H1 (cell line): ENCODE results near the gene PTPRG. TPM values are rescaled to one million over a fixed set of nuclear protein-coding genes. Genes with fewer than 3 reads are reported as not detected.

Source experiments
- CTCF ChIA-PET: fragments of 300-600 bp; sonication (Branson Sonifier 250); formaldehyde crosslinking; loops from one replicate; lab custom pipeline; 2021; ENCODE audit not compliant: partially characterized antibody; lab: Charles Lee
- POLR2A ChIA-PET: fragments of 300-600 bp; sonication (Branson Sonifier 250); formaldehyde crosslinking; loops from one replicate; lab custom pipeline; 2021; ENCODE audit warnings: inconsistent platforms; ENCODE audit not compliant: partially characterized antibody; lab: Charles Lee
- DNase-seq, 2 experiments: peaks; one replicate each; pipeline versions ENCODE4 v3.0.0 to v3.0.0-alpha.2; 2010 to 2022; ENCODE audit warnings: low spot score in 2 of 2, low read depth in 1 of 2, mixed read lengths in 1 of 2
- FAIRE-seq: peaks from 2 replicates; lab custom pipeline; 2011; peaks lifted over from hg19 to GRCh38; lab: Jason Lieb, UNC
- H2AFZ ChIP-seq: 2 replicates; pipeline ENCODE4 v1.8.1; 2012; ENCODE audit warnings: low read length, inconsistent platforms
- H2AK5ac ChIP-seq: 2 replicates; pipeline ENCODE4 v1.6.1; 2013; ENCODE audit warnings: low read depth, low read length
- H2BK120ac ChIP-seq: replicated peaks from 2 replicates; pipeline ENCODE3; 2013; ENCODE audit warnings: low read depth, low read length, inconsistent platforms
- H2BK12ac ChIP-seq: 2 replicates; pipeline ENCODE4 v1.6.1; 2013; ENCODE audit warnings: low read depth, low read length
- H2BK15ac ChIP-seq: 2 replicates; pipeline ENCODE4 v1.6.1; 2013; ENCODE audit warnings: low read length
- H2BK20ac ChIP-seq: 2 replicates; pipeline ENCODE4 v1.6.1; 2013; ENCODE audit warnings: low read length
- H2BK5ac ChIP-seq: 2 replicates; pipeline ENCODE4 v1.6.1; 2013; ENCODE audit warnings: low read depth, low read length
- H3K14ac ChIP-seq: 2 replicates; pipeline ENCODE4 v1.6.1; 2013; ENCODE audit warnings: inconsistent platforms; ENCODE audit not compliant: insufficient read length
- H3K18ac ChIP-seq: 2 replicates; pipeline ENCODE4 v1.6.1; 2013; ENCODE audit warnings: low read length; ENCODE audit errors: extremely low read depth
- H3K23ac ChIP-seq: 2 replicates; pipeline ENCODE4 v1.6.1; 2013; ENCODE audit warnings: inconsistent platforms; ENCODE audit not compliant: insufficient read length
- H3K23me2 ChIP-seq: 2 replicates; pipeline ENCODE4 v1.6.1; 2013; ENCODE audit warnings: low read depth, low read length
- H3K27ac ChIP-seq: 2 replicates; pipeline ENCODE4 v1.6.1; 2011; ENCODE audit warnings: low read depth, low read length, inconsistent platforms
- H3K27me3 ChIP-seq, 4 experiments: replicated peaks in 1 of 4; 1 replicate in 1 of 4; 2 replicates in 3 of 4; pipeline versions ENCODE4 v1.6.1 to v1.8.1; 2011 to 2013; ENCODE audit warnings: low read length in 3 of 4, mild to moderate bottlenecking in 3 of 4, inconsistent platforms in 2 of 4, mixed read lengths in 2 of 4, moderate library complexity in 1 of 4; ENCODE audit not compliant: control insufficient read depth in 3 of 4, insufficient read depth in 3 of 4; ENCODE audit errors: extremely low read depth in 1 of 4
- H3K36me3 ChIP-seq, 4 experiments: 2 replicates each; pipeline versions ENCODE4 v1.6.1 to v1.8.1; 2011 to 2013; ENCODE audit warnings: mild to moderate bottlenecking in 4 of 4, low read length in 3 of 4, moderate library complexity in 2 of 4, control low read depth in 1 of 4, inconsistent platforms in 1 of 4; ENCODE audit not compliant: insufficient read depth in 4 of 4, control insufficient read depth in 2 of 4
- H3K4ac ChIP-seq: replicated peaks from 2 replicates; pipeline ENCODE3; 2013; ENCODE audit warnings: low read length, low read depth, mixed read lengths, inconsistent platforms; ENCODE audit not compliant: insufficient read length
- H3K4me1 ChIP-seq, 4 experiments: replicated peaks in 1 of 4; 1 replicate in 1 of 4; 2 replicates in 3 of 4; pipeline versions ENCODE4 v1.6.1 to v1.8.1; 2011 to 2013; ENCODE audit warnings: low read length in 3 of 4, inconsistent platforms in 2 of 4, mixed read lengths in 1 of 4; ENCODE audit not compliant: insufficient read depth in 4 of 4, control insufficient read depth in 3 of 4
- H3K4me2 ChIP-seq, 2 experiments: 2 replicates each; pipeline versions ENCODE4 v1.6.1 to v1.8.1; 2011 to 2013; ENCODE audit warnings: low read depth in 2 of 2, low read length in 2 of 2, control low read depth in 1 of 2, inconsistent platforms in 1 of 2, mild to moderate bottlenecking in 1 of 2; ENCODE audit not compliant: insufficient read depth in 1 of 2
- H3K4me3 ChIP-seq, 4 experiments: fragments of 200-600, 300-600 bp in 1 of 4; sonication (generic), shearing (Covaris generic), sonication (Bioruptor Twin) in 1 of 4; 2 replicates each; pipeline versions ENCODE4 v1.5.1 to v1.8.1; 2011 to 2016; ENCODE audit warnings: low read length in 4 of 4, low read depth in 3 of 4, control low read depth in 2 of 4, inconsistent platforms in 2 of 4, mild to moderate bottlenecking in 2 of 4, mixed read lengths in 1 of 4, moderate library complexity in 1 of 4; ENCODE audit not compliant: insufficient read depth in 2 of 4; ENCODE audit errors: extremely low read depth in 1 of 4
- H3K56ac ChIP-seq: replicated peaks from 2 replicates; pipeline ENCODE3; 2013; ENCODE audit warnings: low read depth, mild to moderate bottlenecking, mixed read lengths, low read length, inconsistent platforms; ENCODE audit not compliant: insufficient read length
- H3K79me1 ChIP-seq: 2 replicates; pipeline ENCODE4 v1.6.1; 2013; ENCODE audit warnings: low read depth, low read length, control low read depth
- H3K79me2 ChIP-seq, 2 experiments: 2 replicates each; pipeline versions ENCODE4 v1.6.1 to v1.8.1; 2012 to 2013; ENCODE audit warnings: low read length in 2 of 2, mild to moderate bottlenecking in 2 of 2, inconsistent platforms in 1 of 2; ENCODE audit not compliant: insufficient read depth in 2 of 2, control insufficient read depth in 1 of 2
- H3K9ac ChIP-seq, 4 experiments: replicated peaks in 1 of 4; 1 replicate in 1 of 4; 2 replicates in 3 of 4; pipeline versions ENCODE4 v1.6.1 to v1.8.1; 2011 to 2013; ENCODE audit warnings: low read depth in 3 of 4, low read length in 3 of 4, control low read depth in 2 of 4, mild to moderate bottlenecking in 2 of 4, moderate library complexity in 2 of 4, inconsistent platforms in 1 of 4; ENCODE audit errors: extremely low read depth in 1 of 4
- H3K9me3 ChIP-seq, 2 experiments: 2 replicates each; pipeline versions ENCODE4 v1.6.1 to v1.8.1; 2012 to 2013; ENCODE audit warnings: mild to moderate bottlenecking in 2 of 2, moderate library complexity in 2 of 2, control low read depth in 1 of 2, inconsistent platforms in 1 of 2, low read depth in 1 of 2, low read length in 1 of 2, mixed read lengths in 1 of 2; ENCODE audit not compliant: insufficient read depth in 2 of 2
- H4K20me1 ChIP-seq, 2 experiments: replicated peaks in 1 of 2; 2 replicates each; pipeline versions ENCODE3 to v1.8.1; 2011 to 2013; ENCODE audit warnings: inconsistent platforms in 2 of 2, low read length in 2 of 2, mild to moderate bottlenecking in 1 of 2; ENCODE audit not compliant: insufficient read depth in 2 of 2, control insufficient read depth in 1 of 2
- H4K5ac ChIP-seq: 2 replicates; pipeline ENCODE4 v1.6.1; 2013; ENCODE audit warnings: low read length, low read depth, mixed read lengths, inconsistent platforms; ENCODE audit not compliant: insufficient read length
- H4K8ac ChIP-seq: 2 replicates; pipeline ENCODE4 v1.8.0; 2013; ENCODE audit warnings: mild to moderate bottlenecking, moderate library complexity, low read length, inconsistent platforms; ENCODE audit not compliant: insufficient read depth; ENCODE audit errors: extremely low read depth
- H4K91ac ChIP-seq: replicated peaks from 2 replicates; pipeline ENCODE3; 2013; ENCODE audit warnings: low read length, mixed read lengths, inconsistent platforms; ENCODE audit not compliant: insufficient read length
- BCL11A ChIP-seq, 2 experiments: IDR thresholded peaks; one replicate each; pipeline ENCODE4 v1.6.1; 2011; ENCODE audit warnings: low read depth in 2 of 2, low read length in 2 of 2, mild to moderate bottlenecking in 2 of 2
- CBX8 ChIP-seq: fragments of 300-800, 300-1000 bp; sonication (generic); IDR thresholded peaks from 2 replicates; pipeline ENCODE4 v1.7.1; 2016; ENCODE audit warnings: low read depth, low read length, borderline replicate concordance
- CHD1 ChIP-seq: IDR thresholded peaks from 2 replicates; pipeline ENCODE4 v1.6.1; 2012; ENCODE audit warnings: low read depth, low read length, improper control_type of control experiment
- EZH2 ChIP-seq: fragments of 200-600 bp; sonication (generic); IDR thresholded peaks from 2 replicates; pipeline ENCODE4 v1.7.1; 2012; ENCODE audit warnings: low read depth, mild to moderate bottlenecking, moderate library complexity, low read length, inconsistent platforms; ENCODE audit not compliant: severe bottlenecking
- GABPA ChIP-seq: IDR thresholded peaks from 2 replicates; pipeline ENCODE4 v1.6.1; 2011; ENCODE audit warnings: mild to moderate bottlenecking, low read length, moderate library complexity, borderline replicate concordance; ENCODE audit not compliant: insufficient read depth
- JUN ChIP-seq: IDR thresholded peaks from 2 replicates; pipeline ENCODE4 v1.6.1; 2011; ENCODE audit warnings: low read depth, mild to moderate bottlenecking, improper control_type of control experiment, low read length
- NRF1 ChIP-seq: IDR thresholded peaks from 2 replicates; pipeline ENCODE4 v1.6.1; 2011; ENCODE audit warnings: mild to moderate bottlenecking, low read depth, low read length, improper control_type of control experiment
- POLR2A ChIP-seq, 2 experiments: IDR thresholded peaks; 1 replicate in 1 of 2; 2 replicates in 1 of 2; pipeline ENCODE4 v1.6.1; 2011; ENCODE audit warnings: low read depth in 2 of 2, low read length in 2 of 2, mild to moderate bottlenecking in 2 of 2; ENCODE audit errors: control extremely low read depth in 1 of 2
- SAP30 ChIP-seq: fragments of 300-600 bp; sonication (generic); IDR thresholded peaks from 2 replicates; pipeline ENCODE4 v1.7.1; 2012; ENCODE audit warnings: low read length, moderate library complexity, mild to moderate bottlenecking, inconsistent platforms; ENCODE audit not compliant: insufficient read depth, insufficient replicate concordance
- SIRT6 ChIP-seq: IDR thresholded peaks from one replicate; pipeline ENCODE4 v1.7.1; 2012; ENCODE audit warnings: low read length, inconsistent platforms
- SUZ12 ChIP-seq: fragments of 200-600 bp; sonication (generic); IDR thresholded peaks from 2 replicates; pipeline ENCODE4 v1.6.1; 2012; ENCODE audit warnings: mild to moderate bottlenecking, inconsistent platforms, low read length, moderate library complexity, mixed read lengths
- YY1 ChIP-seq: IDR thresholded peaks from 2 replicates; pipeline ENCODE4 v1.6.1; 2011; ENCODE audit warnings: low read depth, mild to moderate bottlenecking, low read length
- WGBS, 2 experiments: shearing (Covaris generic) in 1 of 2; methylation state at CpG; one replicate each; pipeline versions ENCODE4 v1.1.6 to v1.1.7; 2013 to 2015; ENCODE audit warnings: low lambda C conversion rate in 2 of 2, mixed read lengths in 2 of 2, inconsistent platforms in 1 of 2, low coverage in 1 of 2, missing lambda C conversion rate in 1 of 2; ENCODE audit not compliant: insufficient replicate concordance in 2 of 2, insufficient coverage in 1 of 2, insufficient read length in 1 of 2; ENCODE audit errors: extremely low coverage in 1 of 2, missing lambda C conversion rate in 1 of 2; 5-methylcytosine and 5-hydroxymethylcytosine counted together
- polyA plus RNA-seq, 7 experiments: library from polyadenylated mRNA; depleted of rRNA in 3 of 7; stranded (reverse) in 5 of 7; unstranded in 2 of 7; fragments of >200 nt in 5 of 7; fragments of 200-250 nt in 2 of 7; gene quantifications; 1 replicate in 5 of 7; 2 replicates in 1 of 7; 4 replicates in 1 of 7; pipeline versions ENCODE4 v1.2.1 to v1.2.3, GENCODE V29; 2011 to 2013; ENCODE audit warnings: missing spikeins in 2 of 7, mixed read lengths in 2 of 7
- total RNA-seq: library from RNA; stranded (reverse); fragmentation: NEBNext Ultra II Directional; extraction: Animal tissue kit (Norgen Biotek cat#: 25700); gene quantifications from 2 replicates; pipeline ENCODE4 v1.2.1, GENCODE V29; 2021

The PTPRG gene
- total and polyA plus RNA-seq, 2 of the 8 experiments (the other 6 are each of a cell fraction or from before 2014, with no cell fraction given): 23.3 to 96.2 TPM

- H3K14ac ChIP-seq: no peak overlapping the region
- H3K23ac ChIP-seq: no peak overlapping the region
- no peak overlapping the region for H4K8ac ChIP-seq
- no peak overlapping the region for H2BK15ac ChIP-seq
- H4K5ac ChIP-seq: no peak overlapping the region
- no peak overlapping the region for H2BK5ac ChIP-seq
- no peak overlapping the region for H3K56ac ChIP-seq
- no peak overlapping the region for H2BK120ac ChIP-seq
- POLR2A ChIA-PET: interaction anchor here (1.1 to 1.3 kb wide), 2 partner anchors 9 to 12 kb away, joined by 3 to 5 read pairs; no protein-coding TSS in a partner anchor
- H3K4ac ChIP-seq: no peak overlapping the region
- no peak for DNase-seq
- no peak overlapping the region for H2BK12ac ChIP-seq
- no peak overlapping the region for H2AFZ ChIP-seq
- H3K79me1 ChIP-seq: peaks cover 6% of the 10 kb centered on the region
- no peaks in the 10 kb centered on the region for H3K9me3 ChIP-seq
- peaks cover 0 to 3% of the 10 kb centered on the region in 2 experiments for H4K20me1 ChIP-seq
- H2BK20ac ChIP-seq: no peak overlapping the region
- H3K4me2 ChIP-seq: no peak overlapping the region
- CTCF ChIA-PET: no interaction called here
- TF ChIP-seq GABPA: no peak
- TF ChIP-seq JUN: no peak
- TF ChIP-seq SAP30: no peak
- no peak for TF ChIP-seq EZH2
- no peak for TF ChIP-seq SIRT6
- TF ChIP-seq BCL11A (IDR thresholded peaks at IDR 0.05; ENCODE audit: low read depth in 2 of 2, low read length in 2 of 2): no peak
- no peak for TF ChIP-seq NRF1
- TF ChIP-seq SUZ12: no peak
- TF ChIP-seq POLR2A (IDR thresholded peaks at IDR 0.05; ENCODE audit: control extremely low read depth in 1 of 2, low read depth in 2 of 2, low read length in 2 of 2): no peak
- TF ChIP-seq CBX8: no peak
- no peak for TF ChIP-seq YY1
- TF ChIP-seq CHD1: no peak
- no peak overlapping the region for H3K27ac ChIP-seq
- H2AK5ac ChIP-seq: no peak overlapping the region
- no peaks in the 10 kb centered on the region for H3K23me2 ChIP-seq
- H3K36me3 ChIP-seq: no peaks in the 10 kb centered on the region
- H3K18ac ChIP-seq: no peak overlapping the region
- no peak overlapping the region for H3K4me3 ChIP-seq
- H3K9ac ChIP-seq: no peak overlapping the region
- no peaks in the 10 kb centered on the region for H3K27me3 ChIP-seq
- peaks cover 0 to 93% of the 10 kb centered on the region in 2 experiments; a peak in 3 of 4 replicates for H3K79me2 ChIP-seq
- 90% methylated on average over 8 of the region's 8 CpGs; no CpG with 5 or more reads in 1 of the 2 experiments for WGBS, 2 experiments
- no peak for FAIRE-seq
- no peak overlapping the region for H4K91ac ChIP-seq
- H3K4me1 ChIP-seq: peaks cover 0 to 4% (median 0%) of the 10 kb centered on the region in 4 experiments; a peak in 1 of 7 replicates
These were observed 200.5 kb downstream of the PTPRG start for GRCh38 chr3:61761694-61762430.
